DMS 273 treated with DMSO at 0.1 percent for 48 hours (cell line): ENCODE measurements around the gene LRP1.

Experiments
- DNase-seq: peaks from one replicate; lab custom pipeline; 2025; lab: John Stamatoyannopoulos, UW

Gene LRP1

GRCh38 chr12:57138526-57139272, 10.4 kb downstream of the LRP1 start:
- no peak for DNase-seq

DNA sequence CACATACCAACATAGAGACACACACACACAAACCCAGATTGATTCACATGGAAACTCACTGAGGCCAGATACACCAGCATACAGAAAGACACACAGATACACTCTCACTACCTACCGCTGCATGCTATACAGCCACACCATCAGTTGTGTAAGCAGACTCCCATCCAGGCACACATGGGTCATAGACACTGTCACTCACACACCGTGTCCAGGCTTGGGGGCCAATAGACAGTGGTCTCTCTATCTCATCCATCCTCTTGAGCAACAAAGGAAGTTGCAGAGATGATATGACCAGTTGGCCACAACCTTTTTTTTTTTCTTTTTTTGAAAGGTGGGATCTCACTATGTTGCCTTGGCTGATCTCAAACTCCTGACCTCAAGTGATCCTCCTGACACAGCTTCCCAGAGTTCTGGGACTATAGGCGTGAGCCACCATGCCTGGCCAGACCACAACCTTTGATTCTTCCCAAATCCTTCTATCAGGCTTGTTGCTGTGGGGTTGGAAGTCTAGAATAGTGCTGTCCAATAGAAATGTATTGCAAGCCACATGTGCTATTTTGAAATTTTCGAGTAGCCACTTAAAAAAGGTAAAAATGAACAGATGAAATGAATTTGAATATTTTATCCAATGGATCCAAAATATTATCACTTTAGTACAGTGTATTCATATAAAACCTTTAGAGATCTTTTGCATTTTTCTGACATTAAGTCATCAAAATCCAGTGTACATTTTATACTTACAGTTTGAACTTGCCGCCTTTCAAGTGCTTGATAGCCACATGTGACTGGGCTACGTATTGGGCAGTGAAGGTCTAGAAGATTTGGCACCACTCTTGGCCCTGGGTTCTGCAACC, 11.7 kb downstream of the LRP1 start:
- DNase-seq: no peak

DNA sequence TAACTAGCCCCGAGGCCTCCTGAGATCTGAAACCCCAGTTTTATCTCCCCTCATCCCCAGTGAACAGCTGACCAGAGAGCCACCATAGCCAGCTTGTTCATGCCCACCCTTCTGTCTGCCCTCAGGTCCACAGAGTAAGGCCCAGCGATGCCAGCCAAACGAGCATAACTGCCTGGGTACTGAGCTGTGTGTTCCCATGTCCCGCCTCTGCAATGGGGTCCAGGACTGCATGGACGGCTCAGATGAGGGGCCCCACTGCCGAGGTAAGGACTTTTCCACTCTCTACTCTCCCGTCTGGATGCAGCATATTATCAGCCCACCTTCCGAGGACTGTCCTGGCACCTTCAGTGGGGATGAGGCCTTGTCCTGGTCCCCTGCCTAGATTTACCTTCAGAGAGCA, 13.0 kb downstream of the LRP1 start:
- no peak for DNase-seq

DNA sequence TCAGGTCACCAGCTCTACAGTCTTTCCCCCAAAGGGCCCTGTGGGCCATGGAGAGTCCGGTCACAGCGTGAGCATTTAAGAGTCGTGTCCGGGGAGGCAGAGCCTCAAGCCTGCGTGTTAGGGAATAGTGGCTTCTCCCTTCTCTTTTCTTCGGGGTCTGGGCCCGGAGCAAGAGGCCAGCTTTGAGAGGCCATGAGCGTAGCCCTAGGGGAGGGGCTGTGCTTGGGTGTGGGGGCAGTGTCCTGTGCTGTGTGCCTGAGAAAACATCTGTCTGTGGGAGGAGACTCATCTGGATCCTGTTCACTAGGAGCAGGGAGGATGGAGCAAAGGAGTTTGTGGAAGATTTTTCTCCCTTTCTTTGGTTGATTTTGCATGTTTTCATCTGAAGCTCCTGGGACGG, 13.8 kb downstream of the LRP1 start:
- DNase-seq: no peak

GRCh38 chr12:57142727-57143126, 14.4 kb downstream of the LRP1 start:
- DNase-seq: no peak

GRCh38 chr12:57143454-57143853, 15.2 kb downstream of the LRP1 start:
- DNase-seq: no peak

DNA sequence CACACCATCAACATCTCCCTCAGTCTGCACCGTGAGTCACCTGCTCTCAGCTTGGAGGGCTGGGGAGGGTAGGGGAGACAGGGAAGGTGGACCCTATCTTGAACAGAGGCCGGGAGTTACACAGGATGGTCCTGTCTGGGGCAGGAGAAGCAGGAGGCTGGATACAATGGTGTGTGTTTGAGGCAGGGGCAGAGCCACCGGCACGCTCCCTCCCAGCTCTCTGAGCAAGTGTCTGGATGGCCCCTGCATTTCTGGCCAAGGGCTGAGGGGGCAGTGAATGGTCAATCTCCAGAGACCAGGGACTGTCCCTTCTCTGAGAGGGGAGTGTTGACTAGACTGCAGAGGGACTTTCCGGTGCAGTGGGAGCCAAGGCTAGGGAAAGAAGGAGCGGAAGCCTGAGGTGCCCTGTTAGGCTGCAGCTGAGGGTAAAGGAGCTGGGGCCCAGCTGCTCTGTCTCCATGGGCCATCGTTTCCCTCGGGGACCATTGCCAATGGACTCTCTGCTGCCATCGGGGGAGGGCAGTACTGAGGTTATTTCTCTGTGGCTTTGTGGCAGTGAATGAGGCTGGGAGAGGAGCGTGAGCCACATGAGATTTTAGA, 17.3 kb downstream of the LRP1 start:
- DNase-seq: no peak

DNA sequence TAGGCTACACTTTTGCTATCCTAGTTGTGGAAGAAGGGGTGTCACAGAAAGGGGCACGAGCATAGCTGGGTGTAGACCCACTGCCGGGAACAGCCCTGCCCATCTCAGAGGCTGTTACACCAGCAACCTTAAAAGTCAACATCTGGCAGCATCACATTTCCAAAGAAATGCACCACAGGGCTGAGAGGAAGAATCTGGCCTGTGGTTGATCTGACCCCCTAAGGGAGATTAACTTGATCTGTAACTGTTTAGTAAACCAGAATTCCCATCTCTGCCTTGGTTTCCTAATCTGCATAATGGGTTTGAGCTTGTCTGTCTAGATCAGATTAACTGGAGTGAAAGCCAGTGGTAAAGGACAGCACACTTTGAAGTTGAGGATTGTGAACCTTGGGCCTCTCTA, 17.8 kb downstream of the LRP1 start:
- DNase-seq: no peak

DNA sequence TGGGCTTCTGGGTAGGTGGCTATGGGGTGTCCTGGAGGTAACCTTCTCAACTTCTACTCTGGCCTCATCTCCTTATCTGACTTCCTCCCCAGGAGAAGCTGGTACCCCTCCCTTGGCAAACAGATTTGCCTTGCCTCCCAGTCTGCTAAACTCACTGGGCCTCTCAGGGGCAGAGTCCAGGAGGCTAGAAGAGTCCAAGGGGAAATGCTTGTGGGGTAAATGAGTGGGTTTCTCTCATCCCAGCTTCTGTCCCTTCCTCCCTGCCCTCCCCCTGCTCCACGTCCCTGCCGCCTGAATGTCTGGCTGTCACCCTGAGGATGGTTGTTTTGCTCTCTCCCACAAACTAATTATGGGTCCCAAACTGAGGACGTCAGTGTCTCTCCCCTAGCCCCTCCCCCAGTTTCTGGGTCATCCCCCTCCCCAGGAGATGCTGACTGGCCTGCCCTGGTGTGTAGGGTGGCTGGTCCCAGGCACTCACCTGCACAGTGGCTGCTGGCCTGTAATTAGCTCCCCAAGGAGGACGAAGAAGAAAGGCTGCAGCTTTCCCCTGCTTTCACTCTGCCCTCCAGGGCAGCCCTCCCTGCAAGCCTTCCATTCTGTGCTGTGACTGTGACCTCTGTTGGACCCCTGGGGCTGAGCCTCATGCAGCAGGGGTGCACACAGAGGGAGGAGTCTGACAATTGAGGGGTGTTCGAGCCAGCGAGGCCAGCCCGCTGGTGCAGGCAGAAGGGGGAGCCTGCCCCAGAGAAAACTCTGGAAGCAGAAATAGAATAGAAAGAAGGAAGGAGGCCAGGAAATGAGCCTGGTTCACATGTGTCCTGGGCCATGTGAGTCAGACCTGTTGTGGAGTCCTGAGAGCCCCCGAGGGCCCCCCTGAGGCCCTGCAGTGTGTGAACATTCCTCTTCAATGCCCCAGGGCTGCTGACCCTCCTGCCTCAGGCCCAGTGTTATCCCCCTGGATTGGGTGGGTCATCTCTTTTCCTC, 19.0 kb downstream of the LRP1 start, which contains the start of gene LRP1-AS:
TSS of gene LRP1-AS (minus strand) at position 659 of the 984 bp plus-strand sequence.
- no peak for DNase-seq

DNA sequence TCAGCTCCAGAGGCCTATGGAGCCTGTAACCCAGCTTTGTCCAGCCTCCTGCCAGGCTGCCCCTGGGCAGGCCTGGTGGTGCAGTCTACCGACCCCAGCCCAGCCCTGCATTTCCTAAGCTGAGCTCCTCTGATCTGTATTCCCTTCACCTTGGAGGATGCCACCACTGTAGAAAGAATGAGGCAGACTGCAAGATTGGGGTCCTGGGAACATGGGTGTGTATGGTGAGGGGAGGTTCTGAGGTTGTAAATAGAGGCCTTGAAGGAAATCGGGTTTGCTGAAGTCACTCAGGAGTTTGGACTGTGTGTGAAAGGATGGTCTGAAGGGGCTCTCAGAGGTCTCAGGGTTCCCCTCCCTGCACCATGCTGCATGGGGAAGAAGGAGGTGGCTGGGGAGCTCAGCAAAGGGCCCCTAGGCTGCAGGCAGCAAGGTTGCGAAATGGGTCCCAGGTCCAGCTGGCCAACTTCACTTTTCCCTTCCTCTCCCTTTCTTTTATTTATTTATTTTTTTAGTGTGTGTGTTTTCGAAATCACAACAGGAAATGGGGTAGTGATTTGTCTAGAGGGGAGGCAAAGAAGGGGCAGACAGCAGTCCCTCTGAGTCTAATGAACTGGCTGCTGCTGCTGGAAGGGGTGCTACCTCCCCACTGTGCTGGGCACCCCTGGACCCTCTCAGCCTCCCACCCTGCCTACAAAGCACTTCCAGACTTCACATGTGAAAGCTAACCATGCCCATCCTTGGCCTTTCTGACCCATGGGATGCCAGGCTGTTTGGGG, 20.4 kb downstream of the LRP1 start:
- DNase-seq: no peak

- DNase-seq: no peak
Observed at GRCh38 chr12:57149245-57149900, 21.1 kb downstream of the LRP1 start.

DNA sequence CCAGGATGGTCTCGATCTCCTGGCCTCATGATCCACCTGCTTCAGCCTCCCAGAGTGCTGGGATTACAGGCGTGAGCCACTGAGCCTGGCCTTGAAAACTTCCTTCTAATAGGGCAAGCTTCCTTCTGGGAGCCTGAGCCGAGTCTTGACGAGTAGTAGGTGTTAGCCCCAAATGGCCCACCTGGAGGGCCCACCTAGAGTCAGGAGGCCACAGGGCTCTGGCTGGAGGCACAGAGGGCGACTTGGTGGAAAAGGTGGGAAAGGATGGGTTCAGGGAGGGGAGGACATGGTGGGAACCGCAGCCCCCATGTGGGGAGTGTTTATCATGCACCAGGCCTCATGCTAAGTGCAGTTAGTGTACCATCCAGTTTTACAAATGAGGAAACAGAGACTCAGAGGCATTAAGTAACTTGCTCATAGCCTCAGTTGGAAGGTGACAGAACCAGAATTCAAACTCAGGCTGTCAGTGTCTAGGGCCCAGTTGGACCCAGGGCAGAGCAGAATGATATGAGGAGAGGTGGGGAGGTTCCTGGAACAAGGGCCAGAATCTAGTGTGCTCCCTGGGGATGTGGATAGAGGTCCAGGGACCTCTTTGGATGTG, 22.2 kb downstream of the LRP1 start:
- DNase-seq: no peak

- no peak for DNase-seq
Observed at GRCh38 chr12:57151741-57152630, 23.7 kb downstream of the LRP1 start.

- DNase-seq: no peak
Observed at GRCh38 chr12:57152639-57153038, 24.4 kb downstream of the LRP1 start.

GRCh38 chr12:57153415-57153997, 25.2 kb downstream of the LRP1 start:
- DNase-seq: no peak

DNA sequence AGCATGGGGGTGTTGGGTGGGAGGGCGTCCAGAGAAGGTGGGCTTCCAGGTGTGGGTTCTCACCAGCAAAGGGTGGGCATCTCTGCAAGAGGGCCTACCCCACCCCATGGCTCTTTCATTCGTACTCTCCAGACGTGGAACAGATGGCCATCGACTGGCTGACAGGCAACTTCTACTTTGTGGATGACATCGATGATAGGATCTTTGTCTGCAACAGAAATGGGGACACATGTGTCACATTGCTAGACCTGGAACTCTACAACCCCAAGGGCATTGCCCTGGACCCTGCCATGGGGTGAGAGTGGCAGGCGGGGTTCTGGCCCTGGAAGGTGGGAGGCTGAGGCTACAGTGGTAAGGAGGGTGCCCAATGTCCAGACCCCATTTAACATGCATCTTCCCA, 25.8 kb downstream of the LRP1 start:
- DNase-seq: no peak

DNA sequence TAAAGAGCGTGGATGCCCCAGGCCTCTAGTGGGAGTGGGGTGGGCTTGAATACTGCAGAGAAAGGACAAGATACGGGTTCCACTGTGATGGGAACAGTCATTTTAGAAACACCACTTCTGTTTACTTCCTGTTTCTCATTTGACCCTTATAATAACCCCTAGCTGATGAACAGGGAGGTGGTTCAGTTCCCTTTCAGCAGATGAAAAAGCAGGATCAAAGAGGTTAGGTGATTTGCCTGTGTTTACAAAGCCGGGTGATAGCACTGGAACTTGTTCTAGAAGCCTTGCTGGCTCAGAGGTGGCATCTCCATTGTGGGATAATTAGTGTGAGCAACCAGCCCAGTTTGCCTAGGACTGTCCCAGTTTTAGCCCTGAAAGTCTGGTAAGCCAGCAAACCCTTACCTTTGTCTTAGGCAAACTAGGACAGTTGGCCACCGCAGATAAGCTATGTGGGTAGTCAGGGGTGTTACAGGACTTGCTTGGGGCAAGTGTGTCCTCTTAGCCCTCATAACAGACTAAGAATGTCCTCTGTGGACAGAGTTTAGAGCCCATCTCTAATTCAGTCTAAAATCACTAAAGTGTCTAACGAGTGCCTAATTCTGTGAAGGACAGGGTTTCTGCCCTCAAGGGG, 26.6 kb downstream of the LRP1 start:
- DNase-seq: no peak
